ENCODE results near the gene ELFN1. TPM values are rescaled to one million over a fixed set of nuclear protein-coding genes. Genes with fewer than 3 reads are reported as not detected.
A peak's percentile ranks its signal among the peaks of the same experiment; 100 is the strongest.

ELFN1 gene
- total and polyA plus RNA-seq, 4 donors, result 7.8 to 28.4 (median 16.3) TPM

DNA sequence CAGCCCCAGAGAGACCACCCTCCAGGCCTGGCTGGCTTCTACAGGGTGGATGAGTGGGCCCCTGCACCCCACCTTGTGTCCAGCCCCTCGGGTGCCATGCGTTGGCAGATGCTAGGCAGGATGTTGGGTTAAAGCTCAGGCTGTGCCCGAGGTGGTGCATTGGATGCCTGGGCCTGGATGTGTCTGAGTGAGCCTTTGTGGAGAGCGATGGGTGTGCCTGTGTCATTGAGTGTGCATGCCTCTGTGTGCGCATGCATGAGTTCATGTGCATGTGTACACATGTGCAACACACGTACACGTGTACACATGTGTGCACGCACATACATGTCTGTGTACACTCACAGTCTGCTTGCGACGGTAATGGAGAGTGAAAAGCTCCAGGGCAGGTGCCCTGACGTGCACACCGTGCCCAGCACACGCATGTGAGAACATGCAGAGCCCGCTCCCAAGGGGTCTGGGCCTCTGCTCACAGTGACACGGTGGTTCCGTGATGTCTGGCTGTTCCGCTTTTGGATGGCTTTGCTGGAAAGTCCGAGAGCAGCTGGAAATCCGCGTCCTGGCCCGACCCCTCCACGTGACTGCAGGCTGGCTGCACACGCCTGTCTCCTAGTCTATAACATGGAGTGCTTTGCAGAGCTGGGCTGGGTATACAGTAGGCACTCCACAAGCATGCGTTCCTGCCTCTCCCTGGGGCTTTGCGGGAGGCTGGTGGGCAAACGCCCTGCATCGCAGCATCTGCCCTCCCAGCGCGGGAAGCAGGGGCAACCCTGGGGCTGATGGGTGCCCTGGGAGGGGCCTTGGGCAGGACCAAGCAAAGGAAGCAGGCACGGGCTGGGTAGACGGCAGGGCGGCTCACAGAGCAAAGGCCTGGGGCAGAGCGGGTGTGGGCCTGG, 36.9 kb downstream of the ELFN1 start:
- Histone ChIP-seq H3K4me1 (ENCODE audit: control insufficient read depth, insufficient read depth, low read length) (peaks cover 9% of the 10 kb centered on the region), H3K27ac (ENCODE audit: low read depth, low read length) (no peak overlapping the region), H3K4me3 (ENCODE audit: low read depth, low read length) (no peak overlapping the region), H3K9me3 (ENCODE audit: control insufficient read depth, insufficient read depth, low read length) (peaks cover 3% of the 10 kb centered on the region), H3K36me3 (ENCODE audit: control insufficient read depth, insufficient read depth, low read length) (peaks cover 70% of the 10 kb centered on the region), H3K27me3 (ENCODE audit: control insufficient read depth, insufficient read depth, low read length) (no peaks in the 10 kb centered on the region)
- DNase-seq (ENCODE audit: low read depth in 4 of 6, low spot score in 6 of 6), result no peak
- 82% methylated on average over 31 of the region's 33 CpGs for WGBS (ENCODE audit: insufficient coverage)

DNA sequence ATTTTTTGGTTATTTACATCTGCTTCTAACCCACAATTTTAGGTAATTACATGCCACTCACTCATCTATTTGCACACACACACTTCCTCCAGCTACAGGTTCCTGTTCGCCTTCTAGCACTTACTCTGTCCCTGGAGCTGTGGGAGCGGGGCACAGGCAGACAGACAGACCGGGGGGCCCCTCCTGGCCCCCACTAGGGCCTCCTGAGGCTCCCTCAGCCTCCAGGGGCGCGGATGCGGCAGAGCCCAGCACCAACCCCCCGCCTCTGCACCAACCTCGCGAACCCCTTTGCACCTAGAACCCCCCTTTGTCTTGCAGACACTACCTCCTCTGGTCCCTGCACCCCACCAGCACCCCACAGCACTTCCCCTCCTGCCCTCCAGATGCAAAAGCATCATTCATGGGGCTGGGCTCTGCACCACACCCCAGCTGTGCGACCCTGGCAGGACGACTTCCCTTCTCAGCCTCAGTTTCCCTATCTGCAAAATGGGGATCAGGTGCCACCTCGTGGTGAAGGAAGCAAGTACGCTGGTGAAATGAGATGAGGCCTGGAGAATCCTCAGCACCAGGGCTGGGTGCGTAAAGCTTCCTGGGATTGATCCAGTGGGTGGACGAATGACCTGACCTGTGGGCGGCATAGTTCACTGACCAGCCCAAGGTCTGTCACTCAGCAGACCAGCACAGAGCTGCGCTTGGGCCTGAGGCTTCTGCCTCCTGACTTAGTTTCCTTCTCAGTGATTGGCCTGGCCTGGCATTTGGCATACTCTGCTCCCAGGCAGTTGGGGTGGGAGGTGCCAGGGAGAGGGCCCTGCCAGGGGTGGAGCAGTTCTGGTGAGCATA, 37.9 kb downstream of the ELFN1 start:
- no peak for DNase-seq (ENCODE audit: low read depth in 4 of 6, low spot score in 6 of 6)
- peaks cover 71% of the 10 kb centered on the region for H3K36me3 ChIP-seq (ENCODE audit: control insufficient read depth, insufficient read depth, low read length)
- H3K4me1 ChIP-seq (ENCODE audit: control insufficient read depth, insufficient read depth, low read length), result peaks cover 12% of the 10 kb centered on the region
- H3K4me3 ChIP-seq (ENCODE audit: low read depth, low read length), result no peak overlapping the region
- peaks cover 3% of the 10 kb centered on the region for H3K9me3 ChIP-seq (ENCODE audit: control insufficient read depth, insufficient read depth, low read length)
- H3K27ac ChIP-seq (ENCODE audit: low read depth, low read length), result no peak overlapping the region
- no peaks in the 10 kb centered on the region for H3K27me3 ChIP-seq (ENCODE audit: control insufficient read depth, insufficient read depth, low read length)
- WGBS (ENCODE audit: insufficient coverage), result 83% methylated on average over 10 of the region's 17 CpGs

DNA sequence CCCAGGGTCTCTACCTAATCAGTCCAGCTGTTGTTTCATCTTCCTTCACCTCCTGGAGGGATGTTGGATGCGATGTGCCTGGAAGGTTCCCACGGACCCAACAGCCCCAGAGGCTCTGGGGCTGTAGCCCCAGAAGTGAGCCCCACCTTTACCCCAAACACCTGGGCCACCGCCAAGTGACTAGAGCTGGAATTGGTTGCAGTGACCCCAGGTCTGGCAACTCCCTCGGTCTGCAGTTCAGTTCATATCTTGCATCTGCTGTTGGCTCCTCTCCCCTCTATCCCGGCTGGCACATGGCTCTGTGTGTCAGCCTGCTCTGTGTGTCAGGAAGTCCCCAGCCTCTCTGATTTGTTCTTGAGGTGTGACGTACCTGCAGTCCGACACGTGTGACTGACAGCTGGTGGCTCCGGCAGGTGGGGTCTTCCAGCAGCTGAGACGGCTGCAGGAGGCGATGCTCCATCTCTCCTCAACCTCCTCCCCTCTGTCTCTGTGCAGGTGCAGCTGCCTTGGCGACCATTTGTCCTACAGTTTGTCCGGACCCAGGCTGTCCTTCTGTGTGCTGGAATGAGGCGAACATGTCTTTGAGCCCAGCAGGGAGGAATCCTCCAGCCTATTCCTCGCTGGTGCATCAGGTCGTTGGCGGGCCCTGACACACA, 38.6 kb downstream of the ELFN1 start:
- WGBS (ENCODE audit: insufficient coverage), result 90% methylated on average over 16 of the region's 17 CpGs
- no peak overlapping the region for H3K4me3 ChIP-seq (ENCODE audit: low read depth, low read length)
- H3K27me3 ChIP-seq (ENCODE audit: control insufficient read depth, insufficient read depth, low read length), result no peaks in the 10 kb centered on the region
- H3K9me3 ChIP-seq (ENCODE audit: control insufficient read depth, insufficient read depth, low read length), result peaks cover 3% of the 10 kb centered on the region
- H3K27ac ChIP-seq (ENCODE audit: low read depth, low read length), result no peak overlapping the region
- H3K4me1 ChIP-seq (ENCODE audit: control insufficient read depth, insufficient read depth, low read length), result peaks cover 16% of the 10 kb centered on the region
- no peak for DNase-seq (ENCODE audit: low read depth in 4 of 6, low spot score in 6 of 6)
- H3K36me3 ChIP-seq (ENCODE audit: control insufficient read depth, insufficient read depth, low read length), result peaks cover 79% of the 10 kb centered on the region

DNA sequence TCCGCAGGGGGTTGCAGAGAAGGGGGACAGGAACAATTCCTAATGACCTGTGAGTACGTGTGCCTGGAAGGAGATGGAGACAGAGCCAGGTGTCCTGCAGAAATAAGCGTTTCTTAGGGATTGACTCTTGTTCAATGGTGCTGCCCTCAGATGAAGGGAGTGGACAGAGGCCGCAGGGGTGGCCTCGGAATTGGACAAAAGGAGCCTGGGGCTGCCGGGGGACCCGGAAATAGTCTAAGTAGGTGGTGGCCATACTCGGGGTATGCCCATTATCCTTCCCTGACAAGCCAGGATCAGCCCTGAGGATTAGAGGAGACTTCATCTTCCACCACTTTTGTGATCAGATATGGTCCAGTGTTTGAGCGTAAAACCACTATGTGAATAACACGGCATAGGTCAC, 39.2 kb downstream of the ELFN1 start:
- H3K27ac ChIP-seq (ENCODE audit: low read depth, low read length), result no peak overlapping the region
- peaks cover 3% of the 10 kb centered on the region for H3K9me3 ChIP-seq (ENCODE audit: control insufficient read depth, insufficient read depth, low read length)
- H3K4me3 ChIP-seq (ENCODE audit: low read depth, low read length), result no peak overlapping the region
- H3K4me1 ChIP-seq (ENCODE audit: control insufficient read depth, insufficient read depth, low read length), result peaks cover 16% of the 10 kb centered on the region
- H3K27me3 ChIP-seq (ENCODE audit: control insufficient read depth, insufficient read depth, low read length), result no peaks in the 10 kb centered on the region
- 95% methylated on average over 8 of the region's 10 CpGs for WGBS (ENCODE audit: insufficient coverage)
- DNase-seq (ENCODE audit: low read depth in 4 of 6, low spot score in 6 of 6), result no peak
- H3K36me3 ChIP-seq (ENCODE audit: control insufficient read depth, insufficient read depth, low read length), result peaks cover 81% of the 10 kb centered on the region

DNA sequence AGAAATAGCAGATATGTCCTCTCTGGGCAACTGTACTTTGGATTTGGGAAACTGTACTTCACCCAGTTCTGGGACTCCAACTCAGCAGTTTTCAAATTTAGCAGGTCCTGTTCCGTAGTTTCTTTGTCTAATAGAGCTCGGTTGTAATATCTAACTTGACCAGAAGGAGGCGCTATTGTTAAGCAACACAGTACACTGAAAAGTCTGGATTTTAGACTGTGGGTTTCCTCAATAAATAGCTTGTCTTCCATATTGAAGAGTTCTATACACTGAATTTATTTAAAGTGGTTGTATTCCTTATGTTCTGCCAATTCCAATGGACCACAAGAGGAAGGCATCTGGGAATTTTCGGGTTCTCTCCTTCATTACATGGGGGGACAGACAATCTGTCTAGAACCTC, 39.8 kb downstream of the ELFN1 start:
- H3K36me3 ChIP-seq (ENCODE audit: control insufficient read depth, insufficient read depth, low read length), result peaks cover 76% of the 10 kb centered on the region
- no peak overlapping the region for H3K4me3 ChIP-seq (ENCODE audit: low read depth, low read length)
- peaks cover 16% of the 10 kb centered on the region for H3K4me1 ChIP-seq (ENCODE audit: control insufficient read depth, insufficient read depth, low read length)
- WGBS (ENCODE audit: insufficient coverage), result no CpG with 5 or more reads among the region's 4 CpGs
- H3K27me3 ChIP-seq (ENCODE audit: control insufficient read depth, insufficient read depth, low read length), result no peaks in the 10 kb centered on the region
- no peak for DNase-seq (ENCODE audit: low read depth in 4 of 6, low spot score in 6 of 6)
- no peak overlapping the region for H3K27ac ChIP-seq (ENCODE audit: low read depth, low read length)
- H3K9me3 ChIP-seq (ENCODE audit: control insufficient read depth, insufficient read depth, low read length), result peaks cover 3% of the 10 kb centered on the region

DNA sequence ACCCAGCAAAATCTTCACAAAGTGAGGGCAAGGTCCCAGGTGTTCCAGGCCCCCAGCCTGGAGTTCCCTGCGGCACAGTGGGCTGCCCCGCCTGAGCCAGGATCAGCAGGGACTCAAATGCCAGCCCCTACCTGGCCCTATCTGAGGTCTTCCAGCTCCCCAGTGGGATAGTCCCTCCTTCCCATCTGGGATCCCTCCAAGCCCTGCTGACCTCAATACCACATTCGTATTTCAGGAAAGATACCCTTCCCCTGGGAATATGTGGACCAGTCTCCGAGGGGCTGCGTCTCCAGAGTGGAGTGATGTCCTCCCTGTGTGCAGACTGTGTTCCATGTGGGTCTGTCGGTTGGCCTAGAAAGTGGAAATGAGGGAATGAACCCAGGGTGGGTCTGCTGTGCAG, 40.9 kb downstream of the ELFN1 start:
- Histone ChIP-seq H3K27ac (ENCODE audit: low read depth, low read length) (no peak overlapping the region), H3K27me3 (ENCODE audit: control insufficient read depth, insufficient read depth, low read length) (no peaks in the 10 kb centered on the region), H3K4me3 (ENCODE audit: low read depth, low read length) (no peak overlapping the region), H3K9me3 (ENCODE audit: control insufficient read depth, insufficient read depth, low read length) (peaks cover 3% of the 10 kb centered on the region), H3K4me1 (ENCODE audit: control insufficient read depth, insufficient read depth, low read length) (peaks cover 24% of the 10 kb centered on the region), H3K36me3 (ENCODE audit: control insufficient read depth, insufficient read depth, low read length) (peaks cover 76% of the 10 kb centered on the region)
- DNase-seq (ENCODE audit: low read depth in 4 of 6, low spot score in 6 of 6), result no peak
- WGBS (ENCODE audit: insufficient coverage), result 88% methylated on average over 3 of the region's 6 CpGs

DNA sequence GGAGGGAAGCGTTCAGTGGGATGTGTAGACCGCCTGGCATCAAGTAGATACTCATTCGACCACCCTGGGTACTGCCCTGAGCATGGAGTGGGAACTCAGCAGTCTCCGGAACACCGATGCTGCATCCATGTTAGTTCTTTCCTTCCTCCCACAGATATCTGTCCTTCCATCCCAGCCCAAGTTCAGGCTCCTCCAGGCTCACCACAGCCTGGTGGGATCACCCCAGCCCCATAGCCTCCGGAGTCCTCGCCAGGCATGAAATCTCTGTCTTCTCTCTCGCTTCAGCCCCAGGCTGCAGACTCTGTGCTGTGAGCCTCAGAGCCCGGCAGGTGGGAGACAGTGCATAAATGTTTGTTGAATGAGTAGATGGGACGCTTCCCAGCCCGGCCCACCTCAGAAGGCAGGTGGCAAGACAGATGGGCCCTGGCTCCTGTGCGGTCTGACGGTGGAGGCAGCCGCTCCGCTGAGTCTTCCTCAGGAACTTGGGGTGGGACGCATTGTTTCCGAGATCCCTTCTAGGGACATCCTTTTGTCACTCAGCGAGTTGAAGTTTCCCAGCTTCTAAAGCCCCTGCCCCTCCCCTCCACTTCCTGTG, 42.9 kb downstream of the ELFN1 start:
- peaks cover 39% of the 10 kb centered on the region for H3K4me1 ChIP-seq (ENCODE audit: control insufficient read depth, insufficient read depth, low read length)
- 67% methylated on average over 16 of the region's 18 CpGs for WGBS (ENCODE audit: insufficient coverage)
- peak in 1 of 6 donors; percentile 74 for DNase-seq (ENCODE audit: low read depth in 4 of 6, low spot score in 6 of 6)

DNA sequence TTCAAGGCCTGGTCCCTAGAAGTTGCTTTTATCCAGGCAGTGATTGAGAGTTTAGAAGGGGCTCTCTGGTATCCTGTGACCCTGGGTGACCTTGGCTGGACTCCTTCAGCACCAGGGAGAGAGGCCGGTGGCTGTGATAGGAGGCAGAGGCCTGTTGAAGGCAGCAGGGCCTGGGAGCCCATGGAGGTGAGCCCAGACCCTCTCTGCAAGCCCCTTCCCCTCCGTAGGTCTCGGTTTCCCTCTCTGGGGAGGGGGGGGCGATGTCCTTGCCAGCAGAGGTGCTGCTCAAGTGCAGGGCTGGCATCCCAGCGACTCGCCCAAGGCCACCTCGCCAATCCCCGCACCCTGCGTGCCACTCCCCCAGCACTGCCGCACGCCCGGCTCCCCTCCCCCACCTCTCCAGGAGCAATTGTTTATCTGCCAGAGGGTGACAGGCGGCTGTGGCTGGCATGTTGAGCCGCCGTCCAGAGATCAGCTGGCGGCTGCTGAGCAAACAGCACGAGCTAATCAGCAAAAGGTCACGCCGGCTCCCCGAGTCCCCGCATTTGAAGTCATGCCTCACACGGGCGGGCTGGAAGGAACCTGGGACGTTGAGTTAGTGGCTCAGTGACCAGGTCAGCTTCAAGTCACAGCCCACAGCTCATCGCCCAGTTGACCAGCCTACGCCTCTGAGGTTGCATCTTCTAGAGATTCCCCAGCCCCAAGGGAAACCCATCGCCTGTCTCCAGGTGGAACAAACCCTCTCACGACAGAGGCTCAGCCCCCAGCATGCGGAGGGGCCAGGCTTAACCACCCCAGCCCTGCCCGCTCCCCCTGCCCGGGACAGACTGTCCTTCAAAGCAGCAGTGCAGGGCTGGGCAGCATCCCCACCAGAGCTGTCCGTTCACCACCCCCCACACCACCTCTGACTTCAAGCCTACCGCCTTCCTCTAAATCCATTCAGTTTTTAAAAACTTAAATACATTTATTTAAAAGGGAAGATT, 43.7 kb downstream of the ELFN1 start:
- no peaks in the 10 kb centered on the region for H3K27me3 ChIP-seq (ENCODE audit: control insufficient read depth, insufficient read depth, low read length)
- H3K4me3 ChIP-seq (ENCODE audit: low read depth, low read length), result no peak overlapping the region
- no peak overlapping the region for H3K27ac ChIP-seq (ENCODE audit: low read depth, low read length)
- 32% methylated on average over 28 of the region's 33 CpGs for WGBS (ENCODE audit: insufficient coverage)
- peak in 2 of 6 donors; percentile 30 to 62 for DNase-seq (ENCODE audit: low read depth in 4 of 6, low spot score in 6 of 6)
- H3K9me3 ChIP-seq (ENCODE audit: control insufficient read depth, insufficient read depth, low read length), result peaks cover 3% of the 10 kb centered on the region
- peaks cover 69% of the 10 kb centered on the region for H3K36me3 ChIP-seq (ENCODE audit: control insufficient read depth, insufficient read depth, low read length)
- H3K4me1 ChIP-seq (ENCODE audit: control insufficient read depth, insufficient read depth, low read length), result peaks cover 39% of the 10 kb centered on the region

More for the DNA sequence above, 42.9 kb downstream of the ELFN1 start:
- Histone ChIP-seq H3K4me3 (ENCODE audit: low read depth, low read length) (no peak overlapping the region), H3K36me3 (ENCODE audit: control insufficient read depth, insufficient read depth, low read length) (peaks cover 72% of the 10 kb centered on the region), H3K27ac (ENCODE audit: low read depth, low read length) (no peak overlapping the region), H3K27me3 (ENCODE audit: control insufficient read depth, insufficient read depth, low read length) (no peaks in the 10 kb centered on the region), H3K9me3 (ENCODE audit: control insufficient read depth, insufficient read depth, low read length) (peaks cover 3% of the 10 kb centered on the region)
